Transverse colon (tissue), 4 donors: ENCODE measurements around the gene BMPER. TPM values are rescaled to one million over a fixed set of nuclear protein-coding genes. Genes with fewer than 3 reads are reported as not detected.

Source experiments
- DNase-seq: peaks from one replicate; pipeline ENCODE4 v3.0.0-alpha.2; 2019
- H3K27ac ChIP-seq, 4 donors: fragments of 200-600 bp; sonication (generic); 2 replicates each; pipeline ENCODE4 v1.5.1; 2016 to 2018; ENCODE audit warnings: inconsistent platforms in 4 of 4
- H3K27me3 ChIP-seq: fragments of 200-600 bp; sonication (generic); 2 replicates; pipeline ENCODE4 v1.5.1; 2017; ENCODE audit warnings: inconsistent platforms
- H3K36me3 ChIP-seq, 4 donors: fragments of 200-600 bp; sonication (generic); 2 replicates each; pipeline ENCODE4 v1.5.1; 2017 to 2019; ENCODE audit warnings: inconsistent platforms in 4 of 4
- H3K4me1 ChIP-seq, 4 donors: fragments of 200-600 bp; sonication (generic); 2 replicates each; pipeline ENCODE4 v1.5.1; 2017 to 2020; ENCODE audit warnings: inconsistent platforms in 4 of 4
- H3K4me3 ChIP-seq, 4 donors: fragments of 200-600 bp; sonication (generic); 1 replicate in 1 of 4; 2 replicates in 3 of 4; pipeline versions ENCODE4 v1.5.1 to v1.6.1; 2017 to 2019; ENCODE audit warnings: inconsistent platforms in 4 of 4
- H3K9me3 ChIP-seq, 2 donors: fragments of 200-600 bp; sonication (generic); 2 replicates each; pipeline ENCODE4 v1.5.1; 2017 to 2019; ENCODE audit warnings: inconsistent platforms in 2 of 2
- CTCF ChIP-seq, 5 experiments: fragments of 200-600 bp in 3 of 5; fragments of 450-650 bp in 2 of 5; sonication (generic) in 3 of 5; IDR thresholded peaks; 1 replicate in 2 of 5; 2 replicates in 3 of 5; pipeline ENCODE4 v1.5.1; 2016 to 2017; ENCODE audit warnings: antibody characterized with exemption in 5 of 5, inconsistent platforms in 3 of 5, mild to moderate bottlenecking in 2 of 5, moderate library complexity in 1 of 5
- EP300 ChIP-seq: sonication (generic); formaldehyde crosslinking; IDR thresholded peaks from one replicate; pipeline ENCODE4 v1.6.1; 2017; ENCODE audit warnings: antibody characterized with exemption, low read depth
- POLR2A ChIP-seq: fragments of 450-650 bp; IDR thresholded peaks from one replicate; pipeline ENCODE4 v1.6.1; 2016; ENCODE audit warnings: antibody characterized with exemption, mild to moderate bottlenecking, moderate library complexity
- POLR2AphosphoS5 ChIP-seq, 3 donors: sonication (generic); formaldehyde crosslinking; IDR thresholded peaks; one replicate each; pipeline ENCODE4 v1.6.1; 2016; ENCODE audit warnings: antibody characterized with exemption in 3 of 3
- WGBS, 2 donors: methylation state at CpG; one replicate each; pipeline ENCODE4 v1.1.5; 2018; ENCODE audit warnings: low coverage in 1 of 2; 5-methylcytosine and 5-hydroxymethylcytosine counted together
- in situ Hi-C, 4 donors: fragments of 200-750 bp; cut with MboI; loops; one replicate each; pipeline versions ENCODE4 v1.15.0 to v1.15.1; 2017; ENCODE audit warnings: low sequenced_read_pairs in 3 of 4, low pct_ligation_motif_present in 1 of 4, low pct_unique_long_range_greater_than_20kb in 1 of 4
- intact Hi-C: fragments of 100-400 bp; cut with DNase I; formaldehyde crosslinking; loops from one replicate; pipeline ENCODE4 v1.15.1; 2023; ENCODE audit warnings: low total_unique reads
- total RNA-seq, 4 donors: library from RNA; depleted of rRNA; stranded (reverse); fragments of >200 nt; gene quantifications; one replicate each; pipeline ENCODE4 v1.1.0, GENCODE V29; 2016

The BMPER gene
- total RNA-seq, 4 donors from 2014 or later = 1.00 to 2.5 (median 1.8) TPM

- H3K27me3 ChIP-seq = no peaks in the 10 kb centered on the region
- DNase-seq = no peak
- H3K9me3 ChIP-seq = no peaks in the 10 kb centered on the region
- intact Hi-C loops (no loop called here), in situ Hi-C loops (no loop called here)
- TF ChIP-seq POLR2A (no peak), CTCF (IDR thresholded peaks at IDR 0.05) (no peak), EP300 (no peak), POLR2AphosphoS5 (IDR thresholded peaks at IDR 0.05) (no peak)
- H3K27ac ChIP-seq = no peak overlapping the region
- no peaks in the 10 kb centered on the region for H3K36me3 ChIP-seq
- no peak overlapping the region for H3K4me3 ChIP-seq
- 75 to 79% methylated on average over 5 of the region's 5 CpGs for WGBS, 2 donors
- no peaks in the 10 kb centered on the region for H3K4me1 ChIP-seq
Observed at GRCh38 chr7:34107276-34107675, 201.9 kb downstream of the BMPER start.

- no peaks in the 10 kb centered on the region for H3K9me3 ChIP-seq
- H3K27me3 ChIP-seq = no peaks in the 10 kb centered on the region
- in situ Hi-C loops (no loop called here), intact Hi-C loops (no loop called here)
- no peaks in the 10 kb centered on the region for H3K4me1 ChIP-seq
- H3K4me3 ChIP-seq = no peak overlapping the region
- H3K36me3 ChIP-seq = no peaks in the 10 kb centered on the region
- no peak overlapping the region for H3K27ac ChIP-seq
- 81 to 90% methylated on average over 4 of the region's 4 CpGs for WGBS, 2 donors
- TF ChIP-seq POLR2A (no peak), POLR2AphosphoS5 (IDR thresholded peaks at IDR 0.05) (no peak), CTCF (IDR thresholded peaks at IDR 0.05) (no peak), EP300 (no peak)
- no peak for DNase-seq
Observed at GRCh38 chr7:34108165-34108564, 202.8 kb downstream of the BMPER start.

GRCh38 chr7:34109936-34110780 lies 204.8 kb downstream of the BMPER start:
- 65 to 67% methylated on average over 4 to 8 of the region's 8 CpGs for WGBS, 2 donors
- intact Hi-C loops (no loop called here), in situ Hi-C loops (no loop called here)
- H3K27ac ChIP-seq = no peak overlapping the region
- no peak for DNase-seq
- no peaks in the 10 kb centered on the region for H3K27me3 ChIP-seq
- H3K4me1 ChIP-seq = no peaks in the 10 kb centered on the region
- no peaks in the 10 kb centered on the region for H3K36me3 ChIP-seq
- no peak overlapping the region for H3K4me3 ChIP-seq
- TF ChIP-seq POLR2A (no peak), CTCF (IDR thresholded peaks at IDR 0.05) (no peak), POLR2AphosphoS5 (IDR thresholded peaks at IDR 0.05) (no peak), EP300 (no peak)
- no peaks in the 10 kb centered on the region for H3K9me3 ChIP-seq

- in situ Hi-C loops = no loop called here
- no peaks in the 10 kb centered on the region for H3K9me3 ChIP-seq
- H3K27ac ChIP-seq = no peak overlapping the region
- TF ChIP-seq CTCF (IDR thresholded peaks at IDR 0.05) (no peak), EP300 (no peak), POLR2A (no peak), POLR2AphosphoS5 (IDR thresholded peaks at IDR 0.05) (no peak)
- H3K36me3 ChIP-seq = no peaks in the 10 kb centered on the region
- DNase-seq = no peak
- H3K4me1 ChIP-seq = no peaks in the 10 kb centered on the region
- WGBS, 2 donors = 78 to 86% methylated on average over 3 of the region's 3 CpGs
- no peaks in the 10 kb centered on the region for H3K27me3 ChIP-seq
- no peak overlapping the region for H3K4me3 ChIP-seq
- intact Hi-C loops = no loop called here
Observed at GRCh38 chr7:34111031-34111430, 205.7 kb downstream of the BMPER start.
